NCI-H146 treated with DMSO at 0.1 percent for 48 hours (cell line): ENCODE data around the gene TXNRD2.
"Not testable (repeated sequence)": the region's sequence is repeated elsewhere in the genome, so short reads cannot be mapped to it uniquely, and the experiment has no call there.

ENCODE experiments used
- DNase-seq: peaks from one replicate; lab custom pipeline; 2025; ENCODE audit not compliant: unreplicated experiment; lab: John Stamatoyannopoulos, UW

TXNRD2 gene

DNA sequence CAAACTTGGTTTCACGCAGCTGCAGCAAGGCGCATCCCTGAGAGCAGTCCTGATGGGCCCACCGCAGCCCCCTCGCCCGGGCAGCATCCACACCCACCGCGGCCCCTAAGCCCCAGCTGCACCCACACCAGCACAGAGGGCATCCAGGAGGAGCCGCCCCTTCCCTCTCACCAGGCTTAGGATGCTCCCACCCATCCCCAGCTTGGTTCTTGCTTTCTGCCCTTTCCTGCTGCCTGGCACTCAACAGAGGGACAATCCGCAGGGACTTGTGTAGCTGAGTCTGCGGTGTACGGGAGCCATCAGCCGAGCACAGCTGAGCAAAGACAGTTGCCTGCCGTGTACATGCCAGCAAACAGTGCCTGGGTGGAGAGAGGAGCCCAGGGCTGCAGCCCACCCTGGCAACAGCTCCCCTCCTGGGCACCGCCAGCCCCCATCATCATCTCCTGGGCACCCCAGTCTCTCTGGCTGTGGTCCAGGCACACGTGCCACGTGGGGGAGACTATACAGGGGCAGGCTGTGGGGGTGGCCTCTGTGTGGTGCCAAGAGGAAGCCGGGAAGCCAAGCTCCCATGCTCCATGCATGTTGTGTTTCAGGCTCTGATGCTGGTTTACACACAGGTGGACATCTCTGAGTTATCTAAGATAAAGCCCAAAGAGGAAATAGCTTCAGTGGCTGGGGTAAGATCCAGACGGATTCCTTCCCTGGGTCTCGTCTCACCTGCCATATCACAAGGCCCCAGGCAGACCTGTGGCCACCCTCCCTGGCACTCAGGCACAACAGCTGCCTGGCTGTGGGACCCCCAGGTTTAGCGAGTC lies 50.9 kb downstream of the TXNRD2 start:
- DNase-seq: no peak

DNA sequence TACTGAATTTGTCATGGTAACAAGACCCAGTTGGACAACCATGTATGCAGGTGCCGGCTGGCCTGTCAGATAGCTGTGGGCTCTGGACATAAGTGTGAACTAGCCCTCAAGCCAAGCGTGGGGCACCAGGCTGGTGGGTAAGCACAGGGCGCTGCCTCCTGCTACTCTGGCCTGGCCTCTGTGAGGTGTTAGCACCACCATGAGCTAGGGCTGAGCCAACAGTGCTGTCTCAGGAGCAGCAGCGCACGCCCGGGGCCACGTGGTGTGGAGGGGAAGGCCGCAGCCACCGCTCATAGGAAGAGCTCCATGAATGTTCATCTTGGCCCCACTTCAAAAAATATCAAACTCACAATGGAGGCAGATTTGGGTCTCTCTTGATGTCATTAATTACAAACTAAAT lies 51.7 kb downstream of the TXNRD2 start:
- no peak for DNase-seq

DNA sequence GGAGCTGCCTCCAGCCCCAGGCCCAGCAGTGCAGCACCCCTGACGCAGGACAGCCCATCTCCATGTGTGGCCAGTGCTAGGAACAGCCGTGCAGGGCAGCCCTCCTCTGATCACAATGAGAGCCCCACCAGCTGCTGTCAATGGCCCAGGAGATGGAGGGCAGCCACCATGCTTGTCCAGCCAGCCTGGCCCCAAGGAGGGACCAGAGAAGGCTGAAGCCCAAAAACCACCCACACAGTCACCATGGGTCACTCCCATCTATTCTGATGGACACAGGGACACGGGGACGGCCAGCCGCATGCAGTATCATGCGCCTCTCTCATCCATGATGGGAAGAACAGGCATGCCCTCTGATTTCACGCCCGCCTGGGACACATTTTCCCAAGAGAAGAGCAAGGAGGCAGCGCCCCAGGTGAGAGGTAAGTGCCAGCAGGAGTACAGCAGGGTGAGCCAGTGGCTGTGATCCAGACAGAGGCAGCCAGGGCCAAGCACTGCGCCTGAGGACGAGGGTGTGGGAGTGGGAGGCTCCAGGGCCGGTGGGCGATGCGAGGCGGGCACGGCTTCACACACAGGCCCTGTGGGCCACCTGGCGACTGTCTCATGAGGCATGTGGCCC lies 53.4 kb downstream of the TXNRD2 start:
- DNase-seq: no peak

DNA sequence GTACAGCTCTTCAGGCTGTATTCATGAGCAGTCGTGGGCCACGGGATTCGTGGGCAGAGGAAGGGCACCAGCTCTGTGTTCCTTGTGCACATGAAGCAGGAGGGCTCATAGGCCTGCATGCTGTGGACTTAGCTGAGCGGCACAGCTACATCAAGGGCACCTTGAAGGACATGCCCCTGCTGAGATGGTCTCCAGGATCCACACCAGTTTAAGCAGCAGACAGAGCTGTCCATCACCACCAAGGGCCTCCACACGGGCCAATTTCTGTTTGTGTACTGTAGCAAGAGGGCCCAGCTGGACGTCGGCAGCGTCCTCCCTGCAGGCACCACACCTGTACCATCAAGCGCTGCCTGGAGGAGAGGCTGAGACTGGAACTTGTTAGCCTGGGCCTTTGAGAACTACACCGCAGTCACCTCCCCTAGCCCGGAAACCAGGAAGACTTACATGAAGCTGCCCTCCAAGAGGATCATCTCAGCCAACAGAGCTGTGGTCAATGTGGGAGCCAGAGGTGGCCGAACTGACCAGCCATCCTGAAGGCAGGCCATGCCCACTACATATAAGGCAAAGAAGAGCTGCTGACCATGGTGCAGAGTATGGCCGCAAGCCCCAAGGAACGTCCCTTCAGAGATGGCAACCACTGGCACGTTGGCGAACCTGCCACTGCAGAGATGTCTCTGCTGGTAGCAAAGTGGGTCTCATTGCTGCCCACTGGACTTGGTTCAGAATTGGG lies 54.2 kb downstream of the TXNRD2 start:
- DNase-seq: no peak

DNA sequence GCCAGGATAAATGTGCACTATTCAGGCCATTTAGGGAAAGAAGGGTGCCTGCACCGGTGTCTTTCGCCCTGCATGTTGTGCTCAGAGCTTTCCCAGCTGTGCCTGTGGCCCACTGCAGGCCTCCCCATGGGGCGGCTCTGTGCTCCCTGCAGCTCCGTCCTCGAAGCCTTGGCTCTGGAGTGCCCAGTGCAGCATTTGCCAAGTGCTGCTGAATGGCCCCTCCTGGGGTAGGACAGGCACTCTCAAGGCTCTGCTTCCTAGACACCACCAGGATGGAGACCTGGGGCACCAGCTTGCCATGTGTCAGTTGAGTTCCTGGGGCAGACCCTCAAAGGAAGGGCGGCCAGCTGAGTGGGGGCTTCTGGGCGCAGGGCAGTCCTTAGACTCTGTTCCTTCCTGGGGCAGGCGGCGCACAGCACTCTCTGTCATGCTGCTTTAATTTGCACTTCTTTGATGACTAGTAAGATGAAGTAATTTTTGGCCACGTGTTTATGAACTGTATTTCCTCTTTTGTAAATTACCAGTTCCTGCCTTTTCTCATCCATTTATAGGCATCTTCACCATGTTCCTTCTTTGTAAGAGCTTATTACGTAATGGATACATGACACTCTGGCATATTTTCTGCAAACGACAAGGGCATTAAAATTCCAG lies 54.9 kb downstream of the TXNRD2 start:
- DNase-seq: no peak

DNA sequence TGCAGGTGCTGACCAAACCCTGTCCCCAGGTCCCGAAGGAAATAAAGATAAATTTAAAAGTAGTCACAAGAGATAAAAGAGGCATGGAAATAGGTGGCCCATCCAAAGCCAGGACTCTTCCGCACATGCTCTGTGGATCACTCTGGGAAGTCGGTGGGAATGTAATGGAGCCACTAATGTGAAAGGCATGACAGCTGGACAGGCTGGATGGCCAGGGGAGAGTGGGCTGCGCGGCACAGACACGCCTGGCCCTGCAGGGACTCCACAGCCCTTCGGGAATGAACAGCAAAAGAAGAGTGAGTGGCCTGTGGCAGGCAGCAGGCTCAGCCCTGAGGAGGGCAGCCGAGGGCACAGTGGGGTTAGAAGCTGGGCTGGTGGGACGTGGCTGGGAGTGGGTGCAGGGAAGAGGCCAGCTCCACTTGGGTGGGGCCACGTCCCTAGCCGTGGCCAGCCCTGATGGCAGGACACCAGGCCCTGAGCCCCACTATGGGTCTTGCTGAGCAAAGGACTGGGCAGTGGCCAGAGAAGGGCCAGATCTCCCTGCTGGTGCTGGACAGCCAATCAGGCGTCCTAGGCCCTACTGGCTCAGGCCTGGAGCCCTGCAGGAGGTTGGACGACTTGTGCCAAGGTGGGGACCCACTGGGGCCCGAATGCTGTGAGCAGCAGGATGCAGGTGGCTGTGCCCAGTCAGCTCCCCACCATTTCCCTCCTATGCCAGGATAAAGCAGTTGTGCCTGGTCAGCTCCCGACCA lies 55.6 kb downstream of the TXNRD2 start:
- no peak for DNase-seq

DNA sequence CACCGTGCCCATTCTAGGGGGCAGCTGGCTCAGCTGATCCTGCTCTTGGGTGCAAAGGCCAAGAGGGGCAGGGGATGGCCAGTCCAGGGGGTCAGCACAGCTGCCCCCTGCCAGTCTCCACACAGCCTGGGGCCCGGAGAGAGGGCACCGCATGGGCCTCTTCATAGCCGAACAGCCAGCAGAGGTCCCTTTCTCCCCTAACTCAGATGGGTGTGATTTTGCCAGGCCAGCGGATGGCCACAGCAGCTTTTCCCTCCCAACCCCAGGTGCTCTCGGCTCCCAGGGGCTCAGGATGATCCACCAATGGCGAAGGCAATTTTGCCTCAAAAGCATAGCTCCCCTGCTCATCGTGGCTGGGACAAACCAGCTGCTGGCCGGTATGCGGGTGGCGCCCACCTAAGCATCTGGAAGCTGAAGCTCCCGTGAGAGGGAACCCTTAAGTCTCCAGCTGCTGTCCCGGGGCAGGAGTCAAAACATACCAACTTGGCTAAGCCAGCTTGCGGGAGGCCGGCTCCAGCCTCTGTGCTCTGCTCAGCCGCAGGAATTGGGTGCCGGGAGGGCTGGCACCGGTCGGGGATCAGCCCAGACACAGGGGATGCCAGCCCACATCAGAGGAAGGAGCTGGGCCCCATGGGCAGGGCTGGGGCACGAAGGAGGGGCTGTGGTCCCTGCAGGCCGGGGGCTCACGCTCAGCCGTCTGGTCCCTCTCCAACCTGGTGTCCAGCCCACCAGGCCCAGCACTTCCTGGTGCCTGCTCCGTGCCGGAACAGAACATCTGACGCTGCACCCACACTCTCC lies 56.5 kb downstream of the TXNRD2 start:
- no peak for DNase-seq

DNA sequence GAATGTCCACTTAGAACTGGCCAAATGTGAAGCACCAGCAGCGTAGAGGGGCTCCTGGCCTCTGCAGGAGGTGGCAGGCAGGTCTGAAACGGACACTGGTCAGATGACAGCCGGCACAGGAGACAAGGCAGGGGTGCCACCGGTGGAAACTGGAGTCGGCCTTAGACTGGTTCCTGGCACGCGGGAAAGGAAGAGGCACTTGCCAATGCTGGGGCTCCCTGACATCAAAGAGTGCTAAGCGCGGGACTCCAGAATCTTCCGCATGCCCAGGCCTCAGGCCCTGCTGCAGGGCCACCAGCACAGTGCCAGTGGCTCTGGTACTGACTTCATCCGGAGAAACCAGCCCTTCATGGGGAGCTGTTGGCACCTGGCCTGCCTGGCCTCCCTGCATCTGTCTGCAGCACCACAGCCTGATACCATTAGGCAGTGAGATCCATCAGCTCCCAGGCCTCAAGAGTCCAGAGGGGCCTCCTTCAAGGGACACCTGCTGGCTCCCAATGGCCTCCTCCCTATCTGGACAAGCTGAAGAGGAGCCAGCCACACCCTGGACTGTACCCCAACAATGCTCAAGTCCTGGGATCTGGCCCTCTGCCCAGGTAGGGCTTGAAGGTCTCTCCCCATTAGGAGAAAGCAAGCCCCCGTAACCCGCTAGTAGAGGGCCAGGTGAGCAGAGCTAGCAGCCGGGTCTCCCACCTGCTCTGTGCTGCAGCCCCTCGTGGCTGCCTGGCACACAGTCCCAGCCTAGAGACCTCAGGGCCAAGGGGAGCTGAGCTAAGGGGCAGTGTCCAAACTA lies 57.3 kb downstream of the TXNRD2 start:
- no peak for DNase-seq

DNA sequence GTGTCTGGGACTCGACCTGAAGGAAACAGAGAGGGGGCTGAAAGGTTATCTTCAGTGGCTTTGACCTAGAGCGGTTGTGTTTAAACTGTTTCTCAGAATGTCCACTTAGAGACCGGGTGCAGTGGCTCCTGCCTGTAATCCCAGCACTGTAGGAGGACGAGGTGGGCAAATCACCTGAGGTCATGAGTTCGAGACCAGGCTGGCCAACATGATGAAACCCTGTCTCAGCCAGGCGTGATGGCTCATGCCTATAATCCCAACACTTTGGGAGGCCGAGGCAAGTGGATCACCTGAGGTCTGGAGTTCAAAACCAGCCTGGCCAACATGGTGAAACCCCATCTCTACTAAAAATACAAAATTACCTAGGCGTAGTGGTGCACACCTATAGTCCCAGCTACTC lies 58.2 kb downstream of the TXNRD2 start:
- not testable (repeated sequence) for DNase-seq

DNA sequence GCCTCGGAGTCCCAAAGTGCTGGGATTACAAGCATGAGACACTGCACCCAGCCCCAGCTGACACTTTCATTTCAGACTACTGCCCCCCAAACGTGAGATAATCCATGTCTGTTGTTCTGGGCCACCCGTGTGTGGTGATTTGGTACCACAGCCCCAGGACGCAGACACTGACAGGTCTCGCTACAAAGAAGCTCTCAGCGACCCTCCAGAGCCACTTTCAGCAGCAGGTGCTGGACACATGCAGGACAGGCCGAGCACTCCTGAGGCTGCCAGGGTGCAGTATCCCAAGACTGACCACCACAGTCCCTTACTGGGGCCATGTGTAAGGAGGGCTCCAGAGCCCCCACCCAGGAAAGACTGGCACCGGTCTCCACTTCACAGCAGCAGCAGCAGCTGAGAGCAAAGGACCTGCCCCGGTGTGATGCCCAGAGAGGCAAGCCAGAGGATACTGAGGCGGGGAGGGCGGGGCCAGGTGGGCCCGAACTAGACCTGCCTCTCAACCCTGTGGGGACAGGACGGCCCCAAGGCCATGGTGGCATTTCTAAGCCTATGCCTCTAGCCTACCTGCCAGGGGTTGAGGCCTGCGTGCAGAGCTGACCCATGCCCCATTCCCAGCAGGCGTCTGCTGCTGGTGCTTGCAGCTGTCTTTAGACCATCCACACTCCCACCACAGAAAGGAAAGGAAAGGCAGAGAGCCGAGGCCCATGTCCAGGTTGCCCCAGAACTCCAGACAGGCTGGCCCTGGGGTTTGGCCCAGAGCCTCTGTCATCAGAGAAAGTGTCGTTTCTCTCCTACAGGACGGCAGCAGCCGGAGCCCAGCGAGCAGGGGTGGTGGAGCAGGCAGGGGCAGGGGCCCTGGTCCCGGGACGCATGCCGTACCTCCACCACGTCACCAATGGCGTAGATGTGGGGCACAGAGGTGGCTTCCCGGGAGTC lies 58.9 kb downstream of the TXNRD2 start:
- no peak for DNase-seq

DNA sequence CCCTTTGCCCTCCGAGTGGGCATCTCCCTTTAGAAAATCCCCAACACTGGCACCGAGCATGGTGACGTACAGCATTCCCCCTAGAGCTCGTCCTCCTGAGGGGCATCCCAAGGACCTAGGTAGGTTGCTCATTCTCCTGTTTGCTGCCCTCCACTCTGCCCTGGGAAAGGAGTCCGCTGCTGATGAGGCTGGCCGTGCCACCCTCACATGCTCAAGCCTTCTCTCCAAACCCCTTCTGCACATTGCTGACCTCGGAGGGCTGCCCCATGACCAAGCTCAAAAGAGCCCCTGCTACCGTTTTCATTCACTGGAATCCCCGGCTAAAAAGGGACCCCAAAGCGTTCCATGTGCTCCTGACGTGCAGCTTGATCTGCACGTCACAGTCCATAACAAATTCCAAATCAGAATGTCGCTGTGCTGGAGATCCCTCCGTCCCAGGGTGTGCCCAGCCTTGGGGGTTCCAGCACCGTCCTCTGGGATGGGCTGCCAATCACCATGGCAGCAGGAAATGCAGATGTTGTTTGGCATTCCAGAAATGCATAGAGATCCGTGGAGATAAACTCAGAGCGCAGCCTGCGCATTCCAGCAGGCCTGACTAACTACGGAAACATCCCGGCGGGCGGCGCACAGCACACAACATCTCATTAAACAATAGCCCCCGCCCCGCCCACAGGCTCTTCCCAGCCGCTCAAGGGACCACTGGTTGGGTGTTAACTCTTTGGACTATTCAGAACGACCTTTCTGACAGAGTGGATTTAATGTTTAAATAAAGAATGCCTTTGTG lies 60.6 kb downstream of the TXNRD2 start:
- DNase-seq: no peak

DNA sequence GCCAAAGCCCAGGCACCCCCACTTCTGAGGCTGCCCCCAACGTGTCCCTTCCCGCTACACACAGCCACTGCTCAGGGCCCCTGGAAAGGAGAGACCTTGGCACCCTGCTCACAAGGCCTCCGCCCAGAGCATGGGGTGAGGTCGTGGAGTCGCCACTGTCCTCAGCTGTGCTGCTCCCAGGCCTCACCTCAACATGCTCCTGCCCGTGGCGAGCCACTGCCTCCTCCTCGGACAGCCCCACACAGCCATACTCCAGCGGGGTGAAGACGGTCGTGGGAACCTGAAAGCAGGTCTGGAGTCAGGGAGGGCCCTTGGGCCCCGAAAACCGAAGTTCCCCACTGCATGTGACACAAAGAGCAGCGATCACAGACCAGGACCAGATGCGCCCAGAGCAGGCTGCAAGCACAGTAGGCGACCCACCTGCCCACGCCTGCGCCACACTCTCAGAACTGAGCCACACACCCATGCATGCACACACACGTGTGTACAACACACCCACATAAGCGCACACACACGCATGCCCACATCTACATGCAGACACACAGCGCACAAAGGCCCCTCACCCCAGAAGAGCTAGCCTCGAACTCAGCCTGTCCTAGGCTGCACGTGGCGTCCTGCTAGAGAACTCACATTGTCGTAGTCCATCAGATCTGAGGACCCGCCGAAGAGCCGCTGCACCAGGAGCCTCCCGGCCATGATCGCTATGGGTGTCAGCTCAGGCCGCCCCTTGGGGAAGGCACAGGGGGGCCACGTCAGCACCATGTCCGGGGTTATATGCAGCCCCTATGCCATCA lies 61.4 kb downstream of the TXNRD2 start:
- DNase-seq: no peak

DNA sequence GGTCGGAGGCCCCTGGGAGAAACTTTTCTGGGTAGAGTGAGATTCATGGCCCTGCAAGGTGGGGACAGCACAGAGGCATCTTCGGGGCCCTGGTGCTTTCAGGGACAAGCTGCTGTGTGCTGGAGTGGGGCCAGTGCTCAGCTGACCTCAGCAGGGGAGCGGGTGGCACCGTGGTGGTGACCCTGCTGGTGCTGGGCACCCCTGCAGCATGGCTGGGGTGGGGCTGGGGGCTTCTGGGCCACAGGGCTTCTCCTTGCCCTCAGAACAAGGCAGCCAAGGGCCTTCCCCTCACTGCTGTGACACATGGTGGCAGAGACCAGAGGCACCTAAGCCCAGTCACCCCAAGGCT lies 62.0 kb downstream of the TXNRD2 start:
- DNase-seq: no peak

DNA sequence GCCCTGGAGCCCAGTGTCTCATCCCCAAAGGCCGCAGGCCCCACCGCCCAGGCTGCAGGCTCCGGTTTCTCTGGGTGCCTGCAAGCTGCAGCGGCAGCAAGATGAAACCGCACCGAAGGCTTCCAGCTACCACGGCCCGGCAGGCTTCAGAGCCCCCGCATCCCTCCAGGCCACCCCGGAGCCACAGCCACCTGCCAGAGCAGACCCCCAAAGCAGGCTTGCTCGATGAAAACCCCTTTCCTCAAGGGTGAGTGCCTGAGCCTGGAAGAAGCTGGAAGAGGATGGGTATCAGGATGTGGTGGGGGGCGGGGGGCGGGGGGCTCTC lies 62.4 kb downstream of the TXNRD2 start:
- no peak for DNase-seq

DNA sequence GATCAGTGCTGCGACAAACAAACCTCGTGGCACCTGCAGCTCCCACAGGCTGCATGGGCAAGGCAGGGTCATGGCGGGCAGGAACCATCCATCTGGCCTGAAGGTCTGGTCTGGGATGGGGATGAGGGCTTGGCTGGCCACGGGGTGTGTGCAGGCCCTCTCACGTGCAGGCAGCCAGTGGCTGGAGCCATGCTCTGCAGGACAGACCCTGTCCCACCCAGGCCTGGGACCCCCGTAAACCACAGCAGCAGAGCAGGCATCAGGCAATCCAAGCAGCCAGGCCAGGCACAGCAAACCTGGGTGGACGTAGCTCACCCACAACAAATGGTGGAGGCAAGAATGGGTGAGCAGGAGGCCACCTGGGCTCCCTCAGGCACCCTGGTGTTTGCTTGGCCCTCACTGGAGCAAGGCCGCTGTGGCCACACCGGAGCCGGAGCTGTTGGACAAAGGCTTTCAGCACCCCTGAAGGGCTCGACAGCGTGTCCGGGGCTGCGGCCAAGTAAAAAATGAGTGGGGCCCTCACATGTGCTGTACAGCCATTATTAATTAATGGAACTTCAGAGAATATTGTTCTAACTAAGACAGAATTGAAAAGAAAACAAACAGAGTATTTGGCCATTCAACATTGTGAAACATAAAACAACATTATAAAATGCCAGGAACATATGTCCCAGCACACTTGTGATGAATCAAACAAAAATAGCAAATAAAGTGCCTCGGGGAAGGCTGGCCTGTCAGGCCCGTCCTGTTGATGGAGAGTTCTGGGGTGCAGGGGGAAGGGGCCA lies 63.0 kb downstream of the TXNRD2 start:
- DNase-seq: no peak
